Central memory CD4-positive, alpha-beta T cell (primary cell): ENCODE data around the gene BCL10.

Experiments
- DNase-seq: peaks from one replicate; pipeline ENCODE4 v3.0.0; 2022

The BCL10 gene

DNA sequence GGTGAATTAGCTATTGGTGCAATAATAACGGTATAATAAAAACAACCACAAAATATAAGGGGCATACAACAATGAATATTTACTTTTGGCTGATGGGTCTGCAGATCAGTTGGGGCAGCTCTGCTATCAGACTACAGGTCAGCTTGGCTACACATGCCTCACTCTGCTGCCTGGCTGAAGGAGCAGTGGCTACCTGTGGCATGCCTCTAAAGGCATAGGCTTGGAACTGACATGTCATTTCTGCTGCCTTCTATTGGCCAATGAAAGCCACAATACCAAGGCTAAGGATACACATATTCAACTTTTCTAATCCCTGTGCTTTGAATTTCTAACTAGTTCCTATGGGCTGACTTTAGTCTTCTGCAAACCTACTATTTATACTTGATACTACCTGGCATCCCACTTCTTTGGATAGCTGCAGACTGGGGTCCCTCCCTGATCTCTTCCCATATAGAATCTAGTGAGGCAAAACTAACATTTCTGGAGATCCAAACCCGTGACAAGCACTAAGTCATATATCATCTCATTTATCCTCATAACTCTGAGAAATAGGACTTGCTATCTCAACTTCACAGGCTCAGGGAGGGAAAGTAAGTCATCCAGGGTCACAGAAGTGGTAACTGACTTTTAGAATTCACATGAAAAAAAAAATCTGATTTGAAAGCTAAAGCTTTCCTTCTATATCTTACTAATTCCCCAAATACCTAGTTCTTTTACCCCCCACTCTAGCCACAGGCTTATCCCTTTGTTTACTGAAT is 56.4 kb downstream of the BCL10 start:
- no peak for DNase-seq

DNA sequence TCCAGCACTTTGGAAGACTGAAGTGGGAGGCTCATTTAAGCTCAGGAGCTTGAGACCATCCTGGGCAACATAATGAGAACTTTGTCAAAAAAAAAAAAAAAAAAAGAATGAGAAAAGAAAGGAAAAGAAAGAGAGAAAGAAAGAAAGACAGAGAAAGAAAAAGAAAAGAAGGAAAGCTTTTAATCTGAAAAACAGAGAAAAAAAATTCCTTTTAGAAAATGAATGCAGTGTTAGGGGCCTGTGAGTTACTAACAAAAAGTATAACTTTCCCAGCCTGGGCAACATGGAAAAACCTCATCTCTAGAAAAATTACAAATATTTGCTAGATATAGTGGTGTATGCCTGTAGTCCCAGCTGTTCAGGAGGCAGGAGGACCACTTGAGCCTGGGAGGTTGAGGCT is 59.7 kb downstream of the BCL10 start:
- DNase-seq = no peak
